T-helper 9 cell (primary cell): ENCODE measurements around the gene MYO1E.

ENCODE experiments used
- DNase-seq: peaks from one replicate; pipeline ENCODE4 v3.0.0-alpha.2; 2020

MYO1E gene

GRCh38 chr15:59313641-59314332 lies 58.9 kb downstream of the MYO1E start:
- DNase-seq: no peak

- DNase-seq: no peak
Observed at GRCh38 chr15:59312205-59312604, 60.5 kb downstream of the MYO1E start.

- DNase-seq: no peak
Observed at GRCh38 chr15:59311195-59311594, 61.5 kb downstream of the MYO1E start.

GRCh38 chr15:59309405-59309804 lies 63.3 kb downstream of the MYO1E start:
- no peak for DNase-seq

GRCh38 chr15:59307165-59307537 lies 65.5 kb downstream of the MYO1E start:
- DNase-seq: no peak

GRCh38 chr15:59306520-59307164 lies 66.0 kb downstream of the MYO1E start:
- no peak for DNase-seq

GRCh38 chr15:59304807-59305206 lies 67.9 kb downstream of the MYO1E start:
- DNase-seq: no peak

- no peak for DNase-seq
Observed at GRCh38 chr15:59304034-59304795, 68.5 kb downstream of the MYO1E start.

GRCh38 chr15:59303633-59304032 lies 69.0 kb downstream of the MYO1E start:
- DNase-seq: no peak

- no peak for DNase-seq
Observed at GRCh38 chr15:59303136-59303535, 69.5 kb downstream of the MYO1E start.

GRCh38 chr15:59301527-59301926 lies 71.1 kb downstream of the MYO1E start:
- DNase-seq: no peak

GRCh38 chr15:59300618-59301139 lies 72.0 kb downstream of the MYO1E start:
- DNase-seq: no peak

- peak; percentile 33 for DNase-seq
Observed at GRCh38 chr15:59299929-59300617, 72.6 kb downstream of the MYO1E start.

GRCh38 chr15:59298854-59299250 lies 73.8 kb downstream of the MYO1E start:
- no peak for DNase-seq

GRCh38 chr15:59298225-59298853 lies 74.3 kb downstream of the MYO1E start:
- no peak for DNase-seq

- DNase-seq: no peak
Observed at GRCh38 chr15:59296181-59296617, 76.5 kb downstream of the MYO1E start.

- DNase-seq: no peak
Observed at GRCh38 chr15:59295261-59296001, 77.2 kb downstream of the MYO1E start.

- DNase-seq: no peak
Observed at GRCh38 chr15:59294574-59295260, 78.0 kb downstream of the MYO1E start.

GRCh38 chr15:59292442-59293151 lies 80.1 kb downstream of the MYO1E start:
- DNase-seq: no peak

GRCh38 chr15:59291213-59291549 lies 81.5 kb downstream of the MYO1E start:
- no peak for DNase-seq
